ENCODE measurements around the gene SRBD1.

SRBD1 gene

GRCh38 chr2:45470531-45470930 lies 140.5 kb downstream of the SRBD1 start:
- no peak for DNase-seq (ENCODE audit: low read depth in 2 of 2)

- DNase-seq (ENCODE audit: low read depth in 2 of 2), result no peak
These were observed 141.6 kb downstream of the SRBD1 start for GRCh38 chr2:45469314-45470099.

GRCh38 chr2:45468279-45468678 lies 142.8 kb downstream of the SRBD1 start:
- no peak for DNase-seq (ENCODE audit: low read depth in 2 of 2)

GRCh38 chr2:45466053-45466452 lies 145.0 kb downstream of the SRBD1 start:
- no peak for DNase-seq (ENCODE audit: low read depth in 2 of 2)

GRCh38 chr2:45460825-45461224 lies 150.2 kb downstream of the SRBD1 start:
- no peak for DNase-seq (ENCODE audit: low read depth in 2 of 2)

GRCh38 chr2:45459860-45460259 lies 151.2 kb downstream of the SRBD1 start:
- no peak for DNase-seq (ENCODE audit: low read depth in 2 of 2)

GRCh38 chr2:45458909-45459563 lies 152.0 kb downstream of the SRBD1 start:
- DNase-seq (ENCODE audit: low read depth in 2 of 2), result no peak

GRCh38 chr2:45457211-45457945 lies 153.7 kb downstream of the SRBD1 start:
- DNase-seq (ENCODE audit: low read depth in 2 of 2), result no peak

- no peak for DNase-seq (ENCODE audit: low read depth in 2 of 2)
These were observed 158.2 kb downstream of the SRBD1 start for GRCh38 chr2:45452866-45453265.

GRCh38 chr2:45450634-45451033 lies 160.4 kb downstream of the SRBD1 start:
- DNase-seq (ENCODE audit: low read depth in 2 of 2), result no peak

- no peak for DNase-seq (ENCODE audit: low read depth in 2 of 2)
These were observed 162.8 kb downstream of the SRBD1 start for GRCh38 chr2:45448217-45448616.

- no peak for DNase-seq (ENCODE audit: low read depth in 2 of 2)
These were observed 165.1 kb downstream of the SRBD1 start for GRCh38 chr2:45446016-45446415.

- no peak for DNase-seq (ENCODE audit: low read depth in 2 of 2)
These were observed 166.0 kb downstream of the SRBD1 start for GRCh38 chr2:45445037-45445436.

- no peak for DNase-seq (ENCODE audit: low read depth in 2 of 2)
These were observed 168.1 kb downstream of the SRBD1 start for GRCh38 chr2:45443012-45443411.

GRCh38 chr2:45442026-45442425 lies 169.0 kb downstream of the SRBD1 start:
- DNase-seq (ENCODE audit: low read depth in 2 of 2), result no peak

- DNase-seq (ENCODE audit: low read depth in 2 of 2), result no peak
These were observed 169.5 kb downstream of the SRBD1 start for GRCh38 chr2:45441571-45441970.

GRCh38 chr2:45439788-45440773 lies 171.0 kb downstream of the SRBD1 start:
- DNase-seq (ENCODE audit: low read depth in 2 of 2), result no peak

GRCh38 chr2:45438872-45439665 lies 172.0 kb downstream of the SRBD1 start:
- no peak for DNase-seq (ENCODE audit: low read depth in 2 of 2)

- no peak for DNase-seq (ENCODE audit: low read depth in 2 of 2)
These were observed 174.6 kb downstream of the SRBD1 start for GRCh38 chr2:45436456-45436855.

- DNase-seq (ENCODE audit: low read depth in 2 of 2), result no peak
These were observed 175.8 kb downstream of the SRBD1 start for GRCh38 chr2:45435316-45435715.

GRCh38 chr2:45433363-45433762 lies 177.7 kb downstream of the SRBD1 start:
- no peak for DNase-seq (ENCODE audit: low read depth in 2 of 2)
